Karpas-422 (cell line): ENCODE data around the gene TRUB1. TPM values are rescaled to one million over a fixed set of nuclear protein-coding genes. Genes with fewer than 3 reads are reported as not detected.
A peak's percentile ranks its signal among the peaks of the same experiment; 100 is the strongest.
"Not testable (repeated sequence)": the region's sequence is repeated elsewhere in the genome, so short reads cannot be mapped to it uniquely, and the experiment has no call there.

ENCODE experiments used
- DNase-seq: peaks from one replicate; pipeline ENCODE4 v3.0.0-alpha.2; 2015
- H2AFZ ChIP-seq: fragments of 200-600 bp; sonication (generic); 2 replicates; pipeline ENCODE4 v1.6.1; 2014; ENCODE audit warnings: antibody characterized with exemption, low read length, mixed read lengths
- H3K27ac ChIP-seq: fragments of 200-600 bp; sonication (generic); 2 replicates; pipeline ENCODE4 v1.5.1; 2014; ENCODE audit warnings: mild to moderate bottlenecking, low read length, moderate library complexity
- H3K27me3 ChIP-seq: fragments of 200-600 bp; sonication (generic); 2 replicates; pipeline ENCODE4 v1.6.1; 2014; ENCODE audit warnings: low read length, mixed read lengths
- H3K36me3 ChIP-seq: fragments of 200-600 bp; sonication (generic); 2 replicates; pipeline ENCODE4 v1.6.1; 2014; ENCODE audit warnings: low read length, mixed read lengths; ENCODE audit not compliant: insufficient read depth
- H3K4me1 ChIP-seq: fragments of 200-600 bp; sonication (generic); 2 replicates; pipeline ENCODE4 v1.6.1; 2014; ENCODE audit warnings: mild to moderate bottlenecking, low read length, mixed read lengths
- H3K4me2 ChIP-seq: fragments of 200-600 bp; sonication (generic); 2 replicates; pipeline ENCODE4 v1.6.1; 2014; ENCODE audit warnings: low read length, low read depth, mild to moderate bottlenecking; ENCODE audit not compliant: poor library complexity, severe bottlenecking
- H3K4me3 ChIP-seq: fragments of 200-600 bp; sonication (generic); 2 replicates; pipeline ENCODE4 v1.5.1; 2014; ENCODE audit warnings: mild to moderate bottlenecking, antibody characterized with exemption, low read length, mixed read lengths
- H3K79me2 ChIP-seq: fragments of 200-600 bp; sonication (generic); 2 replicates; pipeline ENCODE4 v1.6.1; 2014; ENCODE audit warnings: mild to moderate bottlenecking, low read length, mixed read lengths
- H3K9ac ChIP-seq: fragments of 200-600 bp; sonication (generic); 2 replicates; pipeline ENCODE4 v1.6.0; 2014; ENCODE audit warnings: low read length
- H3K9me2 ChIP-seq: fragments of 200-600 bp; sonication (generic), shearing (Covaris generic); replicated peaks from 2 replicates; pipeline ENCODE4 v1.6.0; 2014; ENCODE audit warnings: mild to moderate bottlenecking, low read length, moderate library complexity; ENCODE audit not compliant: insufficient read depth
- H3K9me3 ChIP-seq: fragments of 300-700, 200-600 bp; sonication (generic); 2 replicates; pipeline ENCODE4 v1.6.1; 2014; ENCODE audit warnings: low read length, mixed read lengths
- H4K20me1 ChIP-seq: fragments of 200-600 bp; sonication (generic); 2 replicates; pipeline ENCODE4 v1.6.1; 2014; ENCODE audit warnings: mild to moderate bottlenecking, antibody characterized with exemption, low read length, low read depth; ENCODE audit not compliant: insufficient read depth
- total RNA-seq: library from RNA; depleted of rRNA; stranded (reverse); fragments of >200 nt; shearing (Covaris generic); gene quantifications from 2 replicates; pipeline ENCODE4 v1.2.3, GENCODE V29; 2014; ENCODE audit warnings: low replicate concordance; rRNA removed

The TRUB1 gene
- 31.6 and 43.7 TPM in 2 replicates for total RNA-seq

DNA sequence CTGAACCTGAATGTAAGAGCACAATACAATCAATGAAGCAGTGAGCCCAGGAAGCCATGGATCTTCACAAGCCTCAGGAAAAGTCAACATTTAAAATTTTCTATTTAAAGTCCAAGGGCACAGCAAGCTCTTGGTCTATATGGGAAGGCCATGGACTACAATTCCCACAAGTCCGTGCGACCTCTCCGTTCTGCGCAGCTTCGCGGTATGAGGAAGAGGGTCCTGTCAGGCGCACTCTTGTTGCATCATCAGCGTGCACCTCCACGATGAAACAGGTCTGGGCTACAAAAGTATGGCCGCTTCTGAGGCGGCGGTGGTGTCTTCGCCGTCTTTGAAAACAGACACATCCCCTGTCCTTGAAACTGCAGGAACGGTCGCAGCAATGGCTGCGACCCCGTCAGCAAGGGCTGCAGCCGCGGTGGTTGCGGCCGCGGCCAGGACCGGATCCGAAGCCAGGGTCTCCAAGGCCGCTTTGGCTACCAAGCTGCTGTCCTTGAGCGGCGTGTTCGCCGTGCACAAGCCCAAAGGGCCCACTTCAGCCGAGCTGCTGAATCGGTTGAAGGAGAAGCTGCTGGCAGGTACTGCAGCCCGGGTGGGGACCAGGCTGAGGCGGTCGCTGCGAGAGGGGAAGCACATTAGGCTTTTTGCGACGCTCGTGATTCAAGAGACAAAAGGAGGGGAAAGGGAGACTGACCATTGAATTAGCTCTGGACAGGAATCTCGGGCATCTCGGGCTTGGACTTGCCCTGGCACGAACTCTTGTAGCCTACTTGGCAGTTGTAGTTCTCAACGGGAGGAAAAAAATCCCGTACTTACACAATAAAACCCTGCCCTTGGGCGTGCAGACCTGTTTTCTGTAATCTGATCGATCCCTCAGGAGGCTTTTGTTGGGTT, at the start of gene TRUB1:
TRUB1 (plus strand) TSS at position 234 of the 894 bp plus-strand sequence; CDS start at position 293, 59 bp downstream.
- Histone ChIP-seq H3K4me3 (peak within 1 kb of the TSS; percentile 89), H4K20me1 (no peaks in the 10 kb centered on the region), H3K9ac (peak within 1 kb of the TSS; percentile 88), H3K27ac (peak within 1 kb of the TSS; percentile 36; the same call in 1 of the 2 replicates), H3K36me3 (peaks cover 6% of the 10 kb centered on the region; the same call in 1 of the 2 replicates), H3K9me2 (no peaks in the 10 kb centered on the region), H3K4me1 (peaks cover 11% of the 10 kb centered on the region), H3K79me2 (peaks cover 49% of the 10 kb centered on the region), H3K9me3 (no peaks in the 10 kb centered on the region), H2AFZ (peak within 1 kb of the TSS; percentile 94), H3K27me3 (no peaks in the 10 kb centered on the region), H3K4me2 (peak within 1 kb of the TSS; percentile 73)
- peak; percentile 97 for DNase-seq

DNA sequence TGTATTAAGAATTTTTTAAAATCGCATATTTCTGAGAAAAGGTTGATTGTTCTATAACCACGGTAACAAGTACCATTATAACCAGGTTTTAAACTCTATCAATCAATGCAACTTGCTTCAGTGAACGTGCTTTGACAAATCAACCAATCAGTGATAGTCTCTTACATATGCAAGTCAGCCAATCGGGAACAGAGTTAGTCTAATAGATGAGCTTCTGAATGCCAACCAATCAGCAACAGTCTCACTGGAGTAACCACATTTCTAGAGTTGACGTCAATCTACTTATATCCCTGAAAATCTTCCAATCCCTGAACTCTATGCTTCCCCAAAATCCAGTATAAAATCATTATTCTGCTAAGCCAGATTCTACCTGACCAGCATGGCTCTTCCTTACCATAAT, 44.7 kb upstream of the TRUB1 start:
- H4K20me1 ChIP-seq: no peaks in the 10 kb centered on the region
- peak; percentile 49 for DNase-seq
- H3K36me3 ChIP-seq: no peaks in the 10 kb centered on the region
- H3K4me1 ChIP-seq: no peaks in the 10 kb centered on the region
- no peaks in the 10 kb centered on the region for H3K9me3 ChIP-seq
- no peaks in the 10 kb centered on the region for H3K27me3 ChIP-seq
- no peak overlapping the region for H3K4me2 ChIP-seq
- H3K4me3 ChIP-seq: no peak overlapping the region
- no peaks in the 10 kb centered on the region for H3K9me2 ChIP-seq
- H3K9ac ChIP-seq: no peak overlapping the region
- H3K27ac ChIP-seq: no peak overlapping the region
- no peaks in the 10 kb centered on the region for H3K79me2 ChIP-seq
- H2AFZ ChIP-seq: no peak overlapping the region

DNA sequence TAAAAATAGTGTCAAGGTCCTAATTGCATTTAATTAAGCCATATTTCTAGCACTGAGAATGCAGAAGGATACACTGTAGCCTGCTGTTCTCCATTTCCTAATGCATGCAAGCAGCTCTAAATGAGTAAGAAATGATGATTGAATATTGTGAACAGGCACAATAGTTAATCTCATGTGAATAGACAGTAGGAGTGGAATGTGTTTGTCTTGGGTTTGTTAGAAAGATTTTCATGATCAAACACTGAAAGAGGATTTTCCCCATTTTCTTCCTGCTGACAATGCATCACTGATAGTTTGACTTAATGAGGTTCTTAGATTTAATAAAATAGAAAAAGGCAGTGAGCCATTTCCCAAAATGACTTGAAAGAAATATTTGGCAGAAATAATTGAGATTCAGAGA, 43.1 kb upstream of the TRUB1 start:
- no peaks in the 10 kb centered on the region for H3K79me2 ChIP-seq
- H3K4me3 ChIP-seq: no peak overlapping the region
- H3K27me3 ChIP-seq: no peaks in the 10 kb centered on the region
- no peak overlapping the region for H3K27ac ChIP-seq
- no peaks in the 10 kb centered on the region for H3K9me2 ChIP-seq
- H3K9me3 ChIP-seq: no peaks in the 10 kb centered on the region
- H3K4me2 ChIP-seq: no peak overlapping the region
- H3K4me1 ChIP-seq: no peaks in the 10 kb centered on the region
- no peaks in the 10 kb centered on the region for H3K36me3 ChIP-seq
- H4K20me1 ChIP-seq: no peaks in the 10 kb centered on the region
- H3K9ac ChIP-seq: no peak overlapping the region
- no peak for DNase-seq
- no peak overlapping the region for H2AFZ ChIP-seq

DNA sequence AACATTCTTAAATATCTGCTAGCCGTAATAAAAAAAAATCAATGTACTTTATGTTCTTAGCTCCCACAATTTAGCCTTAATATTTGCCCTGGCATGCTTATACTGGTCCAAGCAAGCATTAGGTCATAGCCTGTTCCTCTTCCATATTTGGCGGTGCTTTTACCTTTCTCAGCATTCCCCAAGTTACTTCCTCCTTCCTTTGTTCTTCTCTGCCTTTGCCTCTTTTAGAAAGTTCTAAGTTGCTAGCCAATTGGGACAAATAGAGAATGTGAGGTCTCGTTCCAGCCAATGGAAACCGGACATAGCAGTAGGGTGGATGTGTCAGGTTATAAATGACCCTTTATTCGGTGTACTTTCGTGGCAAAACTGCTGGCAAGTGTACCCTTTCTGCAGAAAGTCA, 41.0 kb upstream of the TRUB1 start:
- not testable (repeated sequence) for H3K9ac ChIP-seq, H3K79me2 ChIP-seq

DNA sequence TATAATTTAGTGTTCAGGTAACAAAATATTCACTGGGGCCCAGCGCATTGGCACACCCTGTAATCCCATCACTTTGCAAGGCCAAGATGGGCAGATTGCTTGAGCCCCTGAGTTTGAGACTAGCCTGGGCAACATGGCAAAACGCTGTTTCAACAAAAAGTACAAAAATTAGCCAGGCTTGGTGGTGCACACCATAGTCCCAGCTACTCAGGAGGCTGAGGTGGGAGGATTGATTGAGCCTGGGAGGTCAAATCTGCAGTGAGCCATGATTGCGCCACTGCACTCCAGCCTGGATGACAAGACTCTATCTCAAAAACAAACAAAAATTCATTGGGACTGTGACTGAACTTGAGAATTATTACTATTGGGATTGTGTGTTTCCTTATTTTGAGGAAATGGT, 40.4 kb upstream of the TRUB1 start:
- H3K9me3 ChIP-seq: no peaks in the 10 kb centered on the region
- no peak overlapping the region for H2AFZ ChIP-seq
- no peaks in the 10 kb centered on the region for H3K27me3 ChIP-seq
- no peaks in the 10 kb centered on the region for H3K79me2 ChIP-seq
- DNase-seq: no peak
- no peak overlapping the region for H3K4me2 ChIP-seq
- no peaks in the 10 kb centered on the region for H3K36me3 ChIP-seq
- no peaks in the 10 kb centered on the region for H4K20me1 ChIP-seq
- H3K27ac ChIP-seq: no peak overlapping the region
- no peaks in the 10 kb centered on the region for H3K4me1 ChIP-seq
- no peak overlapping the region for H3K9ac ChIP-seq
- H3K9me2 ChIP-seq: no peaks in the 10 kb centered on the region
- no peak overlapping the region for H3K4me3 ChIP-seq

More for the DNA sequence above, 41.0 kb upstream of the TRUB1 start:
- not testable (repeated sequence) for H3K36me3 ChIP-seq, H4K20me1 ChIP-seq, H3K4me2 ChIP-seq, H2AFZ ChIP-seq, H3K9me3 ChIP-seq, H3K4me1 ChIP-seq, H3K4me3 ChIP-seq, DNase-seq, H3K9me2 ChIP-seq, H3K27ac ChIP-seq, H3K27me3 ChIP-seq

DNA sequence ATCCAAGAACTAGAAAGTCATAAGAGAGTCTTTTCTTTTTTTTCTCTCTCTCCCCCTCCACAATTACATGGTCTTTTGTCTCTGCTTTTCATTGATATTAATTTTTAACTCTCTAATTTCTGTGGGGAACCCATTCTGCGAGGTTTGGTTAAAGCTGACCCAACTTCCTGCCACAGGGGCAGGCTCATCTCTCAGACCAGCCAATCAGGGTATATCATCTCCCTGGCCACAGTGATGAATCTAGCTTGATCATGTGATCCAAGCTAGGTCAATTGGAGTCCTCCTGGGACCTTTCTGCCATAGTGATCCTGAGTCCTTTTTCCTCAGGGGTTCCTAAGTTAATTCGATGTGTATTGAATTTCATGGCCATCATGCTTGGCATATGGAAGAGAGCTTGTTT, 38.0 kb upstream of the TRUB1 start:
- Histone ChIP-seq H3K9me3 (no peaks in the 10 kb centered on the region), H4K20me1 (no peaks in the 10 kb centered on the region), H2AFZ (no peak overlapping the region), H3K27ac (no peak overlapping the region), H3K9ac (no peak overlapping the region), H3K4me2 (no peak overlapping the region), H3K9me2 (no peaks in the 10 kb centered on the region), H3K4me1 (no peaks in the 10 kb centered on the region), H3K27me3 (no peaks in the 10 kb centered on the region), H3K79me2 (no peaks in the 10 kb centered on the region), H3K4me3 (no peak overlapping the region), H3K36me3 (no peaks in the 10 kb centered on the region)
- DNase-seq: peak; percentile 35

DNA sequence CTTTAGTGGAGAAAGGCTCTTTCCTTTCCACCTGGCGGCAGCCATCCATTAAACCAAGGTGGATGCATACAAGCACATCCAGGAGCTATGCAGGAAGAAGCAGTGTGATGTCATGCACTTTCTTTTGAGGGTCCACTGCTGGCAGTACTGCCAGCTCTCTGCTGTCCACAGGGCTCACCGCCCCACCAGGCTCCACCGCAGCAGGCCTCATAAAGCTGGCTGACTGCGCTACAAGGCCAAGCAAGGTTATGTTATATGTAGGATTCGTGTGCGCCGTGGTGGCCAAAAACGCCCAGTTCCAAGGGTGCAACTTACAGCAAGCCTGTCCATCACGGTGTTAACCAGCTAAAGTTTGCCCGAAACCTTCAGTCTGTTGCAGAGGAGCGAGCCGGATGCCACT, 37.3 kb upstream of the TRUB1 start:
- Histone ChIP-seq H3K4me3 (no peak overlapping the region), H3K9ac (no peak overlapping the region), H3K79me2 (no peaks in the 10 kb centered on the region), H3K27me3 (no peaks in the 10 kb centered on the region), H3K4me1 (no peaks in the 10 kb centered on the region), H3K4me2 (no peak overlapping the region), H3K27ac (no peak overlapping the region), H3K9me2 (no peaks in the 10 kb centered on the region), H3K9me3 (no peaks in the 10 kb centered on the region), H3K36me3 (no peaks in the 10 kb centered on the region), H4K20me1 (no peaks in the 10 kb centered on the region), H2AFZ (no peak overlapping the region)
- peak; percentile 15 for DNase-seq

DNA sequence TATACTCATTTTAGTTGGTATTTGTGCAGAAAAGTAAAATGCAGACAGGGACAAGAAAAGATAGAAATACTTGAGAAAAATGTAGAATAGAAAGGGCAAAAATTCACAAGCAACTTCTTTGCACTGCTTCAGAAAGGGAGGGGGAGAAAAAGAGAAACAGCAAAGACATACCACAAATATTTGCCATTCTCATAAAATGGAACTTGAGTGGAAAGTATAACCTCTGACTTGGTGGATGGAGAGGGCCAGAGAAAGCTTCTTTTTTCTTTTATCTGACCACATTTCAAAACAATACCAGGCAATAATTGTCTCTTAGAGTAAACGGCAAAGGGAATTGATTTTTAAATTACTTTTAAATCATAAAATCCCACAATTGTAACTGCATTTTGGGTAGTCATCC, 35.8 kb upstream of the TRUB1 start:
- H3K27ac ChIP-seq: no peak overlapping the region
- DNase-seq: no peak
- no peak overlapping the region for H3K4me3 ChIP-seq
- H3K4me2 ChIP-seq: no peak overlapping the region
- no peaks in the 10 kb centered on the region for H3K36me3 ChIP-seq
- H2AFZ ChIP-seq: no peak overlapping the region
- no peaks in the 10 kb centered on the region for H4K20me1 ChIP-seq
- no peak overlapping the region for H3K9ac ChIP-seq
- H3K27me3 ChIP-seq: no peaks in the 10 kb centered on the region
- H3K9me3 ChIP-seq: no peaks in the 10 kb centered on the region
- no peaks in the 10 kb centered on the region for H3K9me2 ChIP-seq
- no peaks in the 10 kb centered on the region for H3K79me2 ChIP-seq
- no peaks in the 10 kb centered on the region for H3K4me1 ChIP-seq
